T-helper 2 cell (primary cell): Measurements from ENCODE around the gene HLA-DOA.

Experiments used
- DNase-seq, 5 experiments: peaks; one replicate each; pipeline versions ENCODE4 v3.0.0 to v3.0.0-alpha.2; 2012 to 2022

The HLA-DOA gene

GRCh38 chr6:32962213-32962826 is 47.1 kb downstream of the HLA-DOA start:
- DNase-seq: no peak

GRCh38 chr6:32960563-32960962 is 48.8 kb downstream of the HLA-DOA start:
- DNase-seq: no peak

GRCh38 chr6:32956176-32956575 is 53.2 kb downstream of the HLA-DOA start:
- no peak for DNase-seq

GRCh38 chr6:32954986-32955802 is 54.2 kb downstream of the HLA-DOA start:
- peak in 1 of 5 experiments; percentile 67 for DNase-seq

- DNase-seq: no peak
Measured at GRCh38 chr6:32954267-32954666, 55.1 kb downstream of the HLA-DOA start.
